ENCODE measurements around the gene ERMP1.
"Not testable (repeated sequence)": the region's sequence is repeated elsewhere in the genome, so short reads cannot be mapped to it uniquely, and the experiment has no call there.

ERMP1 gene

GRCh38 chr9:5811751-5812150 lies 21.2 kb downstream of the ERMP1 start:
- no peaks in the 10 kb centered on the region for H3K4me1 ChIP-seq (ENCODE audit: control insufficient read depth, insufficient read depth, low read length)
- H3K36me3 ChIP-seq (ENCODE audit: control insufficient read depth, insufficient read depth, low read length) = no peaks in the 10 kb centered on the region
- no peak overlapping the region for H3K9ac ChIP-seq (ENCODE audit: low read length)
- H3K9me3 ChIP-seq (ENCODE audit: control insufficient read depth, low read length) = no peaks in the 10 kb centered on the region
- H3K27me3 ChIP-seq (ENCODE audit: control insufficient read depth, insufficient read depth, low read length) = no peaks in the 10 kb centered on the region
- H3K4me3 ChIP-seq (ENCODE audit: low read length) = no peak overlapping the region

- Histone ChIP-seq H3K4me1 (ENCODE audit: control insufficient read depth, insufficient read depth, low read length) (no peaks in the 10 kb centered on the region), H3K4me3 (ENCODE audit: low read length) (no peak overlapping the region), H3K9ac (ENCODE audit: low read length) (no peak overlapping the region), H3K9me3 (ENCODE audit: control insufficient read depth, low read length) (no peaks in the 10 kb centered on the region), H3K27me3 (ENCODE audit: control insufficient read depth, insufficient read depth, low read length) (no peaks in the 10 kb centered on the region), H3K36me3 (ENCODE audit: control insufficient read depth, insufficient read depth, low read length) (peaks cover 4% of the 10 kb centered on the region)
Measured at GRCh38 chr9:5805478-5805877, 27.4 kb downstream of the ERMP1 start.

GRCh38 chr9:5801739-5802113 lies 31.2 kb downstream of the ERMP1 start:
- Histone ChIP-seq H3K9ac (ENCODE audit: low read length) (no peak overlapping the region), H3K4me1 (ENCODE audit: control insufficient read depth, insufficient read depth, low read length) (no peaks in the 10 kb centered on the region), H3K4me3 (ENCODE audit: low read length) (no peak overlapping the region), H3K36me3 (ENCODE audit: control insufficient read depth, insufficient read depth, low read length) (peaks cover 4% of the 10 kb centered on the region), H3K27me3 (ENCODE audit: control insufficient read depth, insufficient read depth, low read length) (no peaks in the 10 kb centered on the region), H3K9me3 (ENCODE audit: control insufficient read depth, low read length) (no peaks in the 10 kb centered on the region)

GRCh38 chr9:5800969-5801738 lies 31.8 kb downstream of the ERMP1 start:
- Histone ChIP-seq H3K9ac (ENCODE audit: low read length) (no peak overlapping the region), H3K9me3 (ENCODE audit: control insufficient read depth, low read length) (no peaks in the 10 kb centered on the region), H3K36me3 (ENCODE audit: control insufficient read depth, insufficient read depth, low read length) (peaks cover 4% of the 10 kb centered on the region), H3K27me3 (ENCODE audit: control insufficient read depth, insufficient read depth, low read length) (no peaks in the 10 kb centered on the region), H3K4me1 (ENCODE audit: control insufficient read depth, insufficient read depth, low read length) (no peaks in the 10 kb centered on the region), H3K4me3 (ENCODE audit: low read length) (no peak overlapping the region)

GRCh38 chr9:5800378-5800777 lies 32.5 kb downstream of the ERMP1 start:
- H3K9me3 ChIP-seq (ENCODE audit: control insufficient read depth, low read length); H3K36me3 ChIP-seq (ENCODE audit: control insufficient read depth, insufficient read depth, low read length): not testable (repeated sequence)

GRCh38 chr9:5799314-5799713 lies 33.6 kb downstream of the ERMP1 start:
- Histone ChIP-seq H3K4me1 (ENCODE audit: control insufficient read depth, insufficient read depth, low read length) (no peaks in the 10 kb centered on the region), H3K9me3 (ENCODE audit: control insufficient read depth, low read length) (no peaks in the 10 kb centered on the region), H3K9ac (ENCODE audit: low read length) (no peak overlapping the region), H3K36me3 (ENCODE audit: control insufficient read depth, insufficient read depth, low read length) (peaks cover 3% of the 10 kb centered on the region), H3K27me3 (ENCODE audit: control insufficient read depth, insufficient read depth, low read length) (no peaks in the 10 kb centered on the region), H3K4me3 (ENCODE audit: low read length) (no peak overlapping the region)

More at GRCh38 chr9:5800378-5800777, 32.5 kb downstream of the ERMP1 start:
- H3K9ac ChIP-seq (ENCODE audit: low read length); H3K27me3 ChIP-seq (ENCODE audit: control insufficient read depth, insufficient read depth, low read length); H3K4me1 ChIP-seq (ENCODE audit: control insufficient read depth, insufficient read depth, low read length); H3K4me3 ChIP-seq (ENCODE audit: low read length): not testable (repeated sequence)

GRCh38 chr9:5798581-5798980 lies 34.3 kb downstream of the ERMP1 start:
- Histone ChIP-seq H3K4me3 (ENCODE audit: low read length) (no peak overlapping the region), H3K27me3 (ENCODE audit: control insufficient read depth, insufficient read depth, low read length) (no peaks in the 10 kb centered on the region), H3K36me3 (ENCODE audit: control insufficient read depth, insufficient read depth, low read length) (no peaks in the 10 kb centered on the region), H3K4me1 (ENCODE audit: control insufficient read depth, insufficient read depth, low read length) (no peaks in the 10 kb centered on the region), H3K9me3 (ENCODE audit: control insufficient read depth, low read length) (no peaks in the 10 kb centered on the region), H3K9ac (ENCODE audit: low read length) (no peak overlapping the region)

GRCh38 chr9:5796298-5796697 lies 36.6 kb downstream of the ERMP1 start:
- Histone ChIP-seq H3K36me3 (ENCODE audit: control insufficient read depth, insufficient read depth, low read length) (no peaks in the 10 kb centered on the region), H3K9ac (ENCODE audit: low read length) (no peak overlapping the region), H3K27me3 (ENCODE audit: control insufficient read depth, insufficient read depth, low read length) (no peaks in the 10 kb centered on the region), H3K4me1 (ENCODE audit: control insufficient read depth, insufficient read depth, low read length) (no peaks in the 10 kb centered on the region), H3K9me3 (ENCODE audit: control insufficient read depth, low read length) (no peaks in the 10 kb centered on the region), H3K4me3 (ENCODE audit: low read length) (no peak overlapping the region)

- no peak overlapping the region for H3K4me3 ChIP-seq (ENCODE audit: low read length)
- H3K27me3 ChIP-seq (ENCODE audit: control insufficient read depth, insufficient read depth, low read length) = no peaks in the 10 kb centered on the region
- no peaks in the 10 kb centered on the region for H3K9me3 ChIP-seq (ENCODE audit: control insufficient read depth, low read length)
- H3K9ac ChIP-seq (ENCODE audit: low read length) = no peak overlapping the region
- no peaks in the 10 kb centered on the region for H3K36me3 ChIP-seq (ENCODE audit: control insufficient read depth, insufficient read depth, low read length)
- no peaks in the 10 kb centered on the region for H3K4me1 ChIP-seq (ENCODE audit: control insufficient read depth, insufficient read depth, low read length)
Measured at GRCh38 chr9:5793812-5794211, 39.1 kb downstream of the ERMP1 start.

- H3K27me3 ChIP-seq (ENCODE audit: control insufficient read depth, insufficient read depth, low read length) = no peaks in the 10 kb centered on the region
- no peak overlapping the region for H3K4me3 ChIP-seq (ENCODE audit: low read length)
- H3K9me3 ChIP-seq (ENCODE audit: control insufficient read depth, low read length) = no peaks in the 10 kb centered on the region
- H3K9ac ChIP-seq (ENCODE audit: low read length) = no peak overlapping the region
- no peaks in the 10 kb centered on the region for H3K4me1 ChIP-seq (ENCODE audit: control insufficient read depth, insufficient read depth, low read length)
- H3K36me3 ChIP-seq (ENCODE audit: control insufficient read depth, insufficient read depth, low read length) = peaks cover 9% of the 10 kb centered on the region
Measured at GRCh38 chr9:5791870-5792269, 41.0 kb downstream of the ERMP1 start.

- no peak overlapping the region for H3K9ac ChIP-seq (ENCODE audit: low read length)
- H3K4me1 ChIP-seq (ENCODE audit: control insufficient read depth, insufficient read depth, low read length) = no peaks in the 10 kb centered on the region
- no peaks in the 10 kb centered on the region for H3K27me3 ChIP-seq (ENCODE audit: control insufficient read depth, insufficient read depth, low read length)
- no peaks in the 10 kb centered on the region for H3K9me3 ChIP-seq (ENCODE audit: control insufficient read depth, low read length)
- no peak overlapping the region for H3K4me3 ChIP-seq (ENCODE audit: low read length)
- H3K36me3 ChIP-seq (ENCODE audit: control insufficient read depth, insufficient read depth, low read length) = peaks cover 11% of the 10 kb centered on the region
Measured at GRCh38 chr9:5790923-5791322, 42.0 kb downstream of the ERMP1 start.

GRCh38 chr9:5789489-5789888 lies 43.4 kb downstream of the ERMP1 start:
- Histone ChIP-seq H3K4me1 (ENCODE audit: control insufficient read depth, insufficient read depth, low read length) (no peaks in the 10 kb centered on the region), H3K27me3 (ENCODE audit: control insufficient read depth, insufficient read depth, low read length) (no peaks in the 10 kb centered on the region), H3K9ac (ENCODE audit: low read length) (no peak overlapping the region), H3K9me3 (ENCODE audit: control insufficient read depth, low read length) (no peaks in the 10 kb centered on the region), H3K36me3 (ENCODE audit: control insufficient read depth, insufficient read depth, low read length) (peaks cover 11% of the 10 kb centered on the region), H3K4me3 (ENCODE audit: low read length) (no peak overlapping the region)
